HG03108 (cell line): ENCODE data around the gene MTNR1A.

Source experiments
- ATAC-seq: cut with Tn5 transposase; IDR thresholded peaks from one replicate; pipeline ENCODE4 v1.9.1; 2021; ENCODE audit warnings: moderate library complexity; ENCODE audit not compliant: unreplicated experiment

MTNR1A gene

DNA sequence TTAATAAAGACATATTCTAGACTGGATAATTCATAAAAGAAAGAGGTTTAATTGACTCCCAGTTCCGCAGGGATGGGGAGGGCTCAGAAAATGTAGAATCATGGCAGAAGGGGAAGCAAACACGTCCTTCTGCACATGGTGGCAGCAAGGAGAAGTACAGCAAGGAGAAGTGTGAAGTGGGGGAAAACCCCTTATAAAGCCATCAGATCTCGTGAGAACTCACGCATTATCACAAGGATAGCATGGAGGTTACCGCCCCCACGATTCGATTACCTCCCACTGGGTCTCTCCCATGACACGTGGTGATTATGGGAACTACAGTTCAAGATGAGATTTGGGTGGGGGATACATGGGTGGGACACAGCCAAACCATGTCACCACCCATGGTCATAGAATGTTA lies 58.3 kb downstream of the MTNR1A start:
- ATAC-seq, result no peak

DNA sequence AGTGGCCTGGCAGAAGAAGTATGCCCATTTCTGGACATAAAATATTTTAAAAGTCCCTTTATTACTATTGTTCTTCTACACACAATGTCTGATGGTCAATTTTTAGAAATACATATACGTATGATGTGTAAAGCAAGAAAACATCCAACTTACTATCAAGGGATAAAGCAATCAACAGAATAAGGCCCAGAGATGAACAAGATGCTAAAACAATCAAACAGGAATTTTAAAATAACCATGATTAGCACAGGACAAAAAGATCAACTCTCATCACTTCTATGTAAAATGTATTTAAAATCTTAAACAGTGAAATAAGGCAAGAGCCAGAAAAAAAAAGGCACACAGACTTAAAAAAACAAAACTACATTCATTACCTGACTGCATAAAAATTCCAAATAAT lies 60.9 kb downstream of the MTNR1A start:
- no peak for ATAC-seq

GRCh38 chr4:186487726-186488125 lies 67.6 kb downstream of the MTNR1A start:
- ATAC-seq, result no peak

- ATAC-seq, result no peak
Measured at GRCh38 chr4:186486172-186486571, 69.2 kb downstream of the MTNR1A start.

GRCh38 chr4:186485561-186486062 lies 69.8 kb downstream of the MTNR1A start:
- ATAC-seq, result no peak

GRCh38 chr4:186485150-186485549 lies 70.2 kb downstream of the MTNR1A start:
- no peak for ATAC-seq

- ATAC-seq, result no peak
Measured at GRCh38 chr4:186483656-186484055, 71.7 kb downstream of the MTNR1A start.
